ENCODE measurements around the gene TXNRD3. TPM values are rescaled to one million over a fixed set of nuclear protein-coding genes. Genes with fewer than 3 reads are reported as not detected.

The TXNRD3 gene
- total and polyA plus RNA-seq, 8 donors: 9.6 to 25.6 (median 19.6) TPM

DNA sequence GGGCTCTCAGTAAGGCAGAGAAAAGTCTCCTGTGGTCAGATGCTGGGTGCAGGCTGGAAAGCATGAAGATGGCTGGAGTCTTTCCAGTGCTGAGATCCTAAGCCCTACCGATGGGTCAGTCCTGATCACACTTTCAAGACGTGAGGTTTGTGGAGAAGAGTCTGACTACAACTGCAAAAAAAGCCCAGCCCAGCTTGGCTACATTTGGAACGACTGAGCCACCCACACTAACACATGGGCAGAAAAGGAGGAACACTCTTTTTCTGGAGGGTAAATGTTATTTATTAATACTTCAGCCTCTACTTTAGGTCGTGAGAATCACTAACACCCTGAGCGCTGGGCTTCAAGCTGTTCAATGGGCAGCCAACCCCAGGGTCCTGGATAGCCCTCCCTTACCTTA, 74.2 kb downstream of the TXNRD3 start:
- Histone ChIP-seq H3K27ac (no peak overlapping the region), H3K36me3 (no peaks in the 10 kb centered on the region), H3K9me3 (peaks cover 0 to 5% of the 10 kb centered on the region in 2 donors), H3K4me1 (no peaks in the 10 kb centered on the region), H3K4me3 (no peak overlapping the region), H3K27me3 (no peaks in the 10 kb centered on the region)
- TF ChIP-seq, protein P1, sequence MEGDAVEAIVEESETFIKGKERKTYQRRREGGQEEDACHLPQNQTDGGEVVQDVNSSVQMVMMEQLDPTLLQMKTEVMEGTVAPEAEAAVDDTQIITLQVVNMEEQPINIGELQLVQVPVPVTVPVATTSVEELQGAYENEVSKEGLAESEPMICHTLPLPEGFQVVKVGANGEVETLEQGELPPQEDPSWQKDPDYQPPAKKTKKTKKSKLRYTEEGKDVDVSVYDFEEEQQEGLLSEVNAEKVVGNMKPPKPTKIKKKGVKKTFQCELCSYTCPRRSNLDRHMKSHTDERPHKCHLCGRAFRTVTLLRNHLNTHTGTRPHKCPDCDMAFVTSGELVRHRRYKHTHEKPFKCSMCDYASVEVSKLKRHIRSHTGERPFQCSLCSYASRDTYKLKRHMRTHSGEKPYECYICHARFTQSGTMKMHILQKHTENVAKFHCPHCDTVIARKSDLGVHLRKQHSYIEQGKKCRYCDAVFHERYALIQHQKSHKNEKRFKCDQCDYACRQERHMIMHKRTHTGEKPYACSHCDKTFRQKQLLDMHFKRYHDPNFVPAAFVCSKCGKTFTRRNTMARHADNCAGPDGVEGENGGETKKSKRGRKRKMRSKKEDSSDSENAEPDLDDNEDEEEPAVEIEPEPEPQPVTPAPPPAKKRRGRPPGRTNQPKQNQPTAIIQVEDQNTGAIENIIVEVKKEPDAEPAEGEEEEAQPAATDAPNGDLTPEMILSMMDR (IDR thresholded peaks at IDR 0.05): no peak
- DNase-seq (no peak), ATAC-seq (no peak)
- intact Hi-C loops (cut with DNase I): no loop called here

DNA sequence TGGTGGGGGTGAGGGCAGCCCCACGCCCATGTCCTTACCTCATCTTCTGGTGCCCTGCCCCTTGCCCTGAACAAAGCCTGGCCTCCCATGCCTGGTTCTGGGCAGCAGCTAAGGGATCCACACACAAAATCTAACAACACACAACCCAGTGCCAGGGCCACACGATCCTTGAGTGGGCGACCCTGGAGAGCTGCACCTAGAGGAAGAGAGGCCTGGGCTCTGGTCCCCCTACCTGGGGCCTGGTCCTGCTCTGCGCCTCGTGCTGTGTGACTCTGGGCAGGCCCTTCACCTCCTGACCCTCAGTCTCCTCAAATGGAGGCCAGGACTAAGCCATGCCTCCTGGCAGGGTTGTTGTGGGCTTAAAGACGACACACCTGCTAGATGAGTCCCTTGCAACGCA, 76.2 kb downstream of the TXNRD3 start:
- ATAC-seq (no peak), DNase-seq (peak in 1 of 4 donors; percentile 55)
- Histone ChIP-seq H3K27me3 (no peaks in the 10 kb centered on the region), H3K4me1 (no peaks in the 10 kb centered on the region), H3K4me3 (no peak overlapping the region), H3K36me3 (no peaks in the 10 kb centered on the region), H3K27ac (no peak overlapping the region), H3K9me3 (peaks cover 0 to 4% of the 10 kb centered on the region in 2 donors)
- TF ChIP-seq, protein P1 (IDR thresholded peaks at IDR 0.05): no peak
- intact Hi-C loops (cut with DNase I): no loop called here

DNA sequence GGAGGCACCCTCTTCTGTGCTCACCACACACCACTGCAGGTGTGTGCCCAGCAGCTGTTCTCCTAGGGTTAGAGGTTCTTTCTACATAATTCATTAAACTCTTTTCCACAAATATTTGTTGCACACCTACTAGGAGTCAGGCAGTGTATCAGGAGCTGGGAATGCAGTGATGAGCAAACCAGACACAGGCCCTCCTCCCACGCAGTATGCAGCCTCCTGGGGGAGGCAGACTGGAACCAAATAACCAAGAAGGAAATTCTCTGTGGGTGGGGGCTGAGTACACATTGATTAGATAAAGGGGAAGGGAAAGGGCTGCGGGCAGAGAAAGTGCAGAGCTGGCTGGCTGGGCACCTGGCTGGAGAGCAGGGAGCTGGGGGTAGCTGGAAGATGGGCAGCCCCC, 77.7 kb downstream of the TXNRD3 start:
- intact Hi-C loops (cut with DNase I): no loop called here
- H3K4me1 ChIP-seq: no peaks in the 10 kb centered on the region
- no peak for ATAC-seq

DNA sequence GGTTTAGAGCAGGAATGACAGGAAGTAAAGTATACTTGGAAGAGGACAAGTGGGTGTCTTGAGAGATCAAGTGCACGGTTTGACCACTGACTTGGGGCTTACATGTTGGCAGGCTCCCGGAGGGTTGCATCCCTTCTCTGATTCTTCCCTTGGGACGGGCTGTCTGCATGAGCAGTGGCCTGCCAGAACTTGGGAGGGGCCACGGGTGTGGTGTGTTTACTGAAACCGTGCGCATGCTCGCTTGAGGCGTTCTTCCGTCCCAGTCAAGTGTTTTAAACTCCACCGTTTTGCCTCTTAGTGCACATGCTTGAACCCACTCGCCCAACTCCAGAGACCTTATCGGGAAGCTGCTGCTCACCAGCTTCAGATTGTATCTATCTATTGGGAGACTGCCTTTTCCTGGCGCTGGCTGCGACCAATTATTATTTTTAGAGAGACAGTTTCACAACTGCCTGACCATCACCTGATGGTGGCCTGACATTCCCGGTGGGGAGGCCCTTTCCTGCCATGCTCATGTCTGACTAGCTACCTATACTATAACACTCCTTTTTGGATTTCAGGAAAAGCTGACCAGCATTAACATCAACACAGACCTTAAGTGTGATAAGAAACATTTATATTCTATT, 81.3 kb downstream of the TXNRD3 start:
- no peaks in the 10 kb centered on the region for H3K27me3 ChIP-seq
- H3K4me3 ChIP-seq: no peak overlapping the region
- H3K9me3 ChIP-seq: no peaks in the 10 kb centered on the region
- DNase-seq: peak in 3 of 4 donors; percentile 12 to 78 (median 60)
- H3K36me3 ChIP-seq: no peaks in the 10 kb centered on the region
- ATAC-seq: peak; percentile 89
- TF ChIP-seq, protein P1 (IDR thresholded peaks at IDR 0.05): no peak
- H3K27ac ChIP-seq: no peak overlapping the region
- H3K4me1 ChIP-seq: no peaks in the 10 kb centered on the region
- intact Hi-C loops (cut with DNase I): no loop called here

More for the DNA sequence above, 77.7 kb downstream of the TXNRD3 start:
- no peak for DNase-seq
- Histone ChIP-seq H3K9me3 (peaks cover 0 to 4% of the 10 kb centered on the region in 2 donors), H3K27ac (no peak overlapping the region), H3K27me3 (no peaks in the 10 kb centered on the region), H3K36me3 (no peaks in the 10 kb centered on the region), H3K4me3 (no peak overlapping the region)
- TF ChIP-seq, protein P1 (IDR thresholded peaks at IDR 0.05): no peak

DNA sequence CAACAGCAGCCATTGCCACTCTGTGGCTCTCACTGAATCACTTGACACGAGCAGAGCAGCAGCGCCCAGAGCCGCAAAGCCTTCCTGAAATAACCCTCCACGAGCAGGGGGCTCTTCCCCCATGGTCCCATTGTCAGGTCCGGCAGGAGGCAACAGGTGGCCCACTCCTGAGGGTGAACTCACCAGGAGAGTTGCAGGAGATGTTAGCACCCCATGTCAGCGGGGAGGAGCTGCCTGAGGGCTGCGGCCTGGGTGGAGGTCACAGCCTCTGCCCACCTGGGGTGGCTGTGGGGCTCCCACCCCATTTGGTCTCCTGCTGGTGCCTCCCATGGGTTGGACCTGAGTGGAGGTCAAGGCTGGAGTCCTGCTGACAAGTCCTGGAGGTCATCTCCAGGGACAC, 83.8 kb downstream of the TXNRD3 start:
- DNase-seq (no peak), ATAC-seq (no peak)
- Histone ChIP-seq H3K4me3 (no peak overlapping the region), H3K36me3 (no peaks in the 10 kb centered on the region), H3K27ac (no peak overlapping the region), H3K27me3 (no peaks in the 10 kb centered on the region), H3K9me3 (no peaks in the 10 kb centered on the region), H3K4me1 (no peaks in the 10 kb centered on the region)
- intact Hi-C loops (cut with DNase I): no loop called here
- TF ChIP-seq, protein P1 (IDR thresholded peaks at IDR 0.05): no peak

Measured in left lung (tissue), 10 donors.